K562 (cell line): Measurements from ENCODE around the gene KLK3. TPM values are rescaled to one million over a fixed set of nuclear protein-coding genes. Genes with fewer than 3 reads are reported as not detected.

Source experiments
- ATAC-seq: fragments of 200-7000 bp; cut with Tn5 transposase; 3 replicates; pipeline ENCODE4 v1.9.1; 2020; ENCODE audit warnings: moderate library complexity
- BruUV-seq: library from RNA; stranded (reverse); fragments of 400-500 nt; replicated peaks from 2 replicates; lab custom pipeline; 2021; lab: Mats Ljungman, UMichigan
- CTCF ChIA-PET: fragments of 300-600 bp; formaldehyde crosslinking; extraction: SDS; loops from one replicate; lab custom pipeline; 2021; ENCODE audit warnings: low intra/inter-chr PET ratio; lab: Yijun Ruan, JAX
- POLR2A ChIA-PET: fragments of 300-600, 350-650 bp; sonication (Branson Sonifier 250); formaldehyde crosslinking; extraction: SDS; loops from one replicate; lab custom pipeline; 2021; ENCODE audit warnings: antibody characterized with exemption, inconsistent platforms; lab: Yijun Ruan, JAX
- DNase-seq, 4 experiments: peaks; one replicate each; pipeline versions ENCODE4 v3.0.0 to v3.0.0-alpha.2; 2011 to 2018; ENCODE audit warnings: low spot score in 3 of 4, mixed read lengths in 3 of 4; ENCODE audit errors: extremely low read depth in 1 of 4
- FAIRE-seq: peaks from 2 replicates; lab custom pipeline; 2011; peaks lifted over from hg19 to GRCh38; lab: Jason Lieb, UNC
- H2AFZ ChIP-seq: 2 replicates; pipeline ENCODE4 v1.6.0; 2011; ENCODE audit warnings: low read depth, low read length, control low read depth, inconsistent platforms
- H3K27ac ChIP-seq: fragments of 200-600 bp; 3 replicates; pipeline ENCODE4 v1.8.0; 2011; ENCODE audit warnings: low read depth, mild to moderate bottlenecking, control low read depth, inconsistent platforms, low read length, moderate library complexity, mixed read lengths; ENCODE audit errors: extremely low read depth
- H3K27me3 ChIP-seq, 2 experiments: fragments of 300-600 bp in 1 of 2; 2 replicates in 1 of 2; 3 replicates in 1 of 2; pipeline versions ENCODE4 v1.6.0 to v1.8.0; 2011; ENCODE audit warnings: inconsistent platforms in 2 of 2, low read length in 2 of 2, mild to moderate bottlenecking in 1 of 2, mixed read lengths in 1 of 2, moderate library complexity in 1 of 2; ENCODE audit not compliant: control insufficient read depth in 2 of 2, insufficient read depth in 2 of 2
- H3K36me3 ChIP-seq: fragments of 300-600 bp; 3 replicates; pipeline ENCODE4 v1.8.0; 2011; ENCODE audit warnings: mild to moderate bottlenecking, low read length, inconsistent platforms; ENCODE audit not compliant: control insufficient read depth, insufficient read depth
- H3K4me1 ChIP-seq, 2 experiments: fragments of 200-600 bp in 1 of 2; replicated peaks in 1 of 2; 2 replicates in 1 of 2; 3 replicates in 1 of 2; pipeline versions ENCODE4 v1.5.1 to v1.8.0; 2011; ENCODE audit warnings: inconsistent platforms in 2 of 2, low read length in 2 of 2, mild to moderate bottlenecking in 1 of 2, mixed read lengths in 1 of 2, moderate library complexity in 1 of 2; ENCODE audit not compliant: control insufficient read depth in 2 of 2, insufficient read depth in 2 of 2
- H3K4me2 ChIP-seq: 2 replicates; pipeline ENCODE4 v1.6.1; 2011; ENCODE audit warnings: low read length, control low read depth, inconsistent platforms, mixed read lengths; ENCODE audit not compliant: insufficient read depth
- H3K4me3 ChIP-seq: fragments of 200-600 bp; sonication (generic), shearing (Covaris generic); 2 replicates; pipeline ENCODE4 v1.5.1; 2016; ENCODE audit warnings: control low read depth, inconsistent platforms
- H3K79me2 ChIP-seq: fragments of 200-600 bp; 3 replicates; pipeline ENCODE4 v1.8.0; 2011; ENCODE audit warnings: low read length, inconsistent platforms; ENCODE audit not compliant: control insufficient read depth, insufficient read depth
- H3K9ac ChIP-seq, 2 experiments: 2 replicates each; pipeline versions ENCODE4 v1.6.0 to v1.6.1; 2011; ENCODE audit warnings: low read depth in 2 of 2, low read length in 2 of 2, control low read depth in 1 of 2, inconsistent platforms in 1 of 2, mild to moderate bottlenecking in 1 of 2, mixed read lengths in 1 of 2; ENCODE audit not compliant: insufficient read depth in 1 of 2
- H3K9me1 ChIP-seq: one replicate; pipeline ENCODE4 v1.6.0; 2011; ENCODE audit warnings: inconsistent platforms, mild to moderate bottlenecking, low read length, moderate library complexity; ENCODE audit not compliant: control insufficient read depth, insufficient read depth
- H3K9me3 ChIP-seq: replicated peaks from 2 replicates; pipeline ENCODE4 v1.5.1; 2011; ENCODE audit warnings: low read depth, low read length, inconsistent platforms; ENCODE audit not compliant: control insufficient read depth, insufficient read depth
- H4K20me1 ChIP-seq: replicated peaks from 2 replicates; pipeline ENCODE4 v1.6.1; 2011; ENCODE audit warnings: low read length, inconsistent platforms, mixed read lengths; ENCODE audit not compliant: control insufficient read depth, insufficient read depth
- BCL6 ChIP-seq: fragments of 250-450 bp; sonication (Bioruptor Pico); IDR thresholded peaks from 2 replicates; pipeline ENCODE4 v1.4.0; 2020
- CREB3L1 ChIP-seq: fragments of 450-650 bp; IDR thresholded peaks from 2 replicates; pipeline ENCODE4 v1.6.1; 2014; ENCODE audit warnings: low read depth, mild to moderate bottlenecking, moderate library complexity, borderline replicate concordance
- HDAC2 ChIP-seq: fragments of 450-650 bp; IDR thresholded peaks from 2 replicates; pipeline ENCODE4 v1.6.1; 2016; ENCODE audit warnings: mild to moderate bottlenecking
- KDM2B ChIP-seq: fragments of 250-450 bp; sonication (Bioruptor Pico); IDR thresholded peaks from 2 replicates; pipeline ENCODE4 v1.8.0; 2021; ENCODE audit warnings: mild to moderate bottlenecking, moderate library complexity
- KHSRP ChIP-seq: fragments of 450-650 bp; IDR thresholded peaks from 2 replicates; pipeline ENCODE4 v1.6.1; 2017
- KLF1 ChIP-seq: fragments of 450-650 bp; IDR thresholded peaks from 2 replicates; pipeline ENCODE4 v1.6.1; 2016; ENCODE audit warnings: missing genetic modification characterization, missing compliant biosample characterization
- SMAD2 ChIP-seq: fragments of 150-350 bp; IDR thresholded peaks from 2 replicates; pipeline ENCODE4 v1.6.1; 2014; ENCODE audit warnings: low read depth, mild to moderate bottlenecking, low read length
- TEAD2 ChIP-seq: fragments of 450-650 bp; IDR thresholded peaks from 2 replicates; pipeline ENCODE4 v1.6.1; 2016; ENCODE audit warnings: missing genetic modification characterization, control low read depth, missing compliant biosample characterization
- TOE1 ChIP-seq, 2 experiments: fragments of 450-650 bp in 1 of 2; sonication (generic) in 1 of 2; formaldehyde crosslinking in 1 of 2; IDR thresholded peaks; 2 replicates each; pipeline versions ENCODE4 v1.7.1 to v1.8.0; 2016 to 2022; ENCODE audit warnings: borderline replicate concordance in 2 of 2, mild to moderate bottlenecking in 2 of 2, antibody characterized with exemption in 1 of 2, inconsistent platforms in 1 of 2, low read depth in 1 of 2, missing genetic modification reagents in 1 of 2, moderate library complexity in 1 of 2
- ZFP91 ChIP-seq: sonication (generic); formaldehyde crosslinking; IDR thresholded peaks from 2 replicates; pipeline ENCODE4 v1.8.0; 2022; ENCODE audit warnings: mild to moderate bottlenecking, missing genetic modification reagents
- ZNF431 ChIP-seq: sonication (generic); formaldehyde crosslinking; IDR thresholded peaks from 2 replicates; pipeline ENCODE4 v1.8.0; 2022; ENCODE audit warnings: mild to moderate bottlenecking, missing genetic modification reagents
- ZNF77 ChIP-seq: fragments of 250-450 bp; sonication (Bioruptor Pico); IDR thresholded peaks from 2 replicates; pipeline ENCODE4 v1.5.0; 2020
- WGBS: fragments of 100-300 bp; shearing (Covaris generic); methylation state at CpG from one replicate; pipeline ENCODE4 v1.1.6; 2016; ENCODE audit warnings: low coverage, mixed read lengths; ENCODE audit not compliant: insufficient coverage; ENCODE audit errors: missing lambda C conversion rate; 5-methylcytosine and 5-hydroxymethylcytosine counted together
- in situ Hi-C: fragments of 300-500 bp; cut with MboI; formaldehyde crosslinking; loops from 4 replicates; pipeline ENCODE4 v1.15.0; 2018; ENCODE audit warnings: inconsistent platforms, mixed read lengths
- intact Hi-C: fragments of 100-400 bp; cut with micrococcal nuclease; formaldehyde crosslinking; loops from 2 replicates; pipeline ENCODE4 v1.14.2; 2022
- polyA plus RNA-seq, 8 experiments: library from polyadenylated mRNA; depleted of rRNA in 4 of 8; stranded (reverse) in 5 of 8; unstranded in 3 of 8; fragments of >200 nt; fragmentation: Nextera tagmentation in 2 of 8; fragmentation: Illumina TruSeq in 1 of 8; extraction: Ambion mirVana in 2 of 8; extraction: Trizol in 1 of 8; gene quantifications; 2 replicates each; pipeline versions ENCODE4 v1.2.1 to v1.2.3, GENCODE V29; 2011 to 2014; ENCODE audit warnings: inconsistent platforms in 1 of 8, missing spikeins in 1 of 8
- total RNA-seq, 7 experiments: library from RNA; depleted of rRNA in 6 of 7; stranded (reverse); fragments of >200 nt in 6 of 7; fragmentation: Illumina TruSeq in 2 of 7; extraction: Trizol in 2 of 7; gene quantifications; 2 replicates each; pipeline versions ENCODE4 v1.2.1 to v1.2.3, GENCODE V29; 2011 to 2021; ENCODE audit warnings: low replicate concordance in 1 of 7
- TF ChIP-seq, protein P1 (sequence below): IDR thresholded peaks from 2 replicates; pipeline ENCODE4 v1.6.1; 2016; ENCODE audit warnings: missing genetic modification characterization, missing compliant biosample characterization

Gene KLK3
- total and polyA plus RNA-seq, 9 of the 15 experiments (the other 6 are each of a cell fraction or from before 2014, with no cell fraction given): not detected

DNA sequence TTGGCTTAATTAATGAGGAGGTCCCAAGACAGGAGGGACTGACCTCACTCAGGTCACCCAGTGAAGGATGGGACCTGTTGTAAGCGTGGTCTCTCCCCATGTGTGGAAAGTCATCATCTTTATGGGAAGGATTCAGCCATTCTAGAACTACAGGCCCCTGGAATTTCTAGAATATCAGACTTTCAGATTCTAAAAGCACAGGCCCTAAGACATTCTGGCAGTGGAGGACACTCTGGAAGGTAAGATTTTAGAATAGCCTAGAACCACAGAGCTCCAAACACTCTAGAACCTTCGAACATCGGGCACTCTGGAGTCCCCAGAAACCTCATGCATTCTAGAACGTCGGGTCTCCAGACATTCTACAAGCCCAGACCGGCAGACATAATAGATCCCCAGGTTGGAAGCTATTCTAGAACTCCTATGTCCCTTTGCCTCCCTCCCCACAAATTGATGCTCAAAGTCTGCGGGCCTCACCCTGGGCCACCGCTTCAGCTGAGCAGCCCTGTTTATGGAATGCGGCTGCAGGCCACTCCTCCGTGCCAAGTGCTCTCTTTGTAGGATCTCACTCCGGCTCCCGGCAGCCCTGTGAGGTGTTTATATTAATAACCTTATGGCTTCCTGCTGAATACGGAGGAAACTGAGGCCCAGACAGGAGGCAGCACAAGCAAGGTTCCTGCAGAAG, 19.5 kb upstream of the KLK3 start (continued):
- TF ChIP-seq CREB3L1 (peak; percentile 91; the same call in 1 of the 2 replicates), KDM2B (CRISPR knock-in tag) (no peak), BCL6 (no peak)

GRCh38 chr19:50835785-50836542, 18.8 kb upstream of the KLK3 start:
- Histone ChIP-seq H2AFZ (peak overlapping the region; percentile 99), H3K4me1 (peaks cover 14 to 16% of the 10 kb centered on the region in 2 experiments; a peak in 4 of 5 replicates), H3K36me3 (no peaks in the 10 kb centered on the region), H3K27me3 (0 out of 5 replicates have a peak, but pooled peaks cover 0 to 3% of the 10 kb centered on the region in 2 experiments), H3K9ac (peak overlapping the region; percentile 66 to 94), H3K4me3 (peak overlapping the region; percentile 52), H4K20me1 (no peaks in the 10 kb centered on the region), H3K4me2 (peak overlapping the region; percentile 95), H3K9me3 (no peaks in the 10 kb centered on the region), H3K27ac (peak overlapping the region; percentile 67), H3K9me1 (no peaks in the 10 kb centered on the region), H3K79me2 (no peaks in the 10 kb centered on the region)
- FAIRE-seq: peak; percentile 83
- POLR2A ChIA-PET: interaction anchor here (1.1 kb wide), 1 partner anchor 11 kb away, joined by 3 read pairs; no protein-coding TSS in a partner anchor
- peak; percentile 99 for ATAC-seq
- in situ Hi-C loops: no loop called here
- CTCF ChIA-PET: no interaction called here
- intact Hi-C loops: loop anchor here (5.0 kb wide), 1 partner anchor 34 kb away; no protein-coding TSS in a partner anchor
- no TSS peak for BruUV-seq
- 5% methylated on average over 44 of the region's 67 CpGs for WGBS
- DNase-seq: peak; percentile 91 to 96 (median 94)
- TF ChIP-seq, protein P1, sequence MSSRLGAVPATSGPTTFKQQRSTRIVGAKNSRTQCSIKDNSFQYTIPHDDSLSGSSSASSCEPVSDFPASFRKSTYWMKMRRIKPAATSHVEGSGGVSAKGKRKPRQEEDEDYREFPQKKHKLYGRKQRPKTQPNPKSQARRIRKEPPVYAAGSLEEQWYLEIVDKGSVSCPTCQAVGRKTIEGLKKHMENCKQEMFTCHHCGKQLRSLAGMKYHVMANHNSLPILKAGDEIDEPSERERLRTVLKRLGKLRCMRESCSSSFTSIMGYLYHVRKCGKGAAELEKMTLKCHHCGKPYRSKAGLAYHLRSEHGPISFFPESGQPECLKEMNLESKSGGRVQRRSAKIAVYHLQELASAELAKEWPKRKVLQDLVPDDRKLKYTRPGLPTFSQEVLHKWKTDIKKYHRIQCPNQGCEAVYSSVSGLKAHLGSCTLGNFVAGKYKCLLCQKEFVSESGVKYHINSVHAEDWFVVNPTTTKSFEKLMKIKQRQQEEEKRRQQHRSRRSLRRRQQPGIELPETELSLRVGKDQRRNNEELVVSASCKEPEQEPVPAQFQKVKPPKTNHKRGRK (tag): no peak
- TF ChIP-seq ZFP91: no peak
- no peak for TF ChIP-seq ZNF431 (CRISPR knock-in tag)
- no peak for TF ChIP-seq TEAD2 (tag)
- TF ChIP-seq TOE1 (IDR thresholded peaks at IDR 0.05; ENCODE audit: borderline replicate concordance): no peak
- TF ChIP-seq TOE1 (CRISPR knock-in tag; IDR thresholded peaks at IDR 0.05; ENCODE audit: borderline replicate concordance, low read depth): 0 out of 2 replicates have a peak, but pooled peaks have one; percentile 17
- no peak for TF ChIP-seq ZNF77 (CRISPR knock-in tag)
- no peak for TF ChIP-seq SMAD2
- 0 out of 2 replicates have a peak, but pooled peaks have one; percentile 34 for TF ChIP-seq HDAC2
- TF ChIP-seq KHSRP: no peak
- no peak for TF ChIP-seq KLF1
